GM12801 (cell line): Measurements from ENCODE around the gene MARCHF3.

ENCODE experiments used
- TF ChIP-seq, protein P1 (sequence below): IDR thresholded peaks from one replicate; pipeline ENCODE4 v1.5.1; 2011; ENCODE audit warnings: control low read depth; ENCODE audit not compliant: insufficient read length; ENCODE audit errors: extremely low read depth

The MARCHF3 gene

GRCh38 chr5:126953640-126954039 lies 76.7 kb downstream of the MARCHF3 start:
- TF ChIP-seq, protein P1, sequence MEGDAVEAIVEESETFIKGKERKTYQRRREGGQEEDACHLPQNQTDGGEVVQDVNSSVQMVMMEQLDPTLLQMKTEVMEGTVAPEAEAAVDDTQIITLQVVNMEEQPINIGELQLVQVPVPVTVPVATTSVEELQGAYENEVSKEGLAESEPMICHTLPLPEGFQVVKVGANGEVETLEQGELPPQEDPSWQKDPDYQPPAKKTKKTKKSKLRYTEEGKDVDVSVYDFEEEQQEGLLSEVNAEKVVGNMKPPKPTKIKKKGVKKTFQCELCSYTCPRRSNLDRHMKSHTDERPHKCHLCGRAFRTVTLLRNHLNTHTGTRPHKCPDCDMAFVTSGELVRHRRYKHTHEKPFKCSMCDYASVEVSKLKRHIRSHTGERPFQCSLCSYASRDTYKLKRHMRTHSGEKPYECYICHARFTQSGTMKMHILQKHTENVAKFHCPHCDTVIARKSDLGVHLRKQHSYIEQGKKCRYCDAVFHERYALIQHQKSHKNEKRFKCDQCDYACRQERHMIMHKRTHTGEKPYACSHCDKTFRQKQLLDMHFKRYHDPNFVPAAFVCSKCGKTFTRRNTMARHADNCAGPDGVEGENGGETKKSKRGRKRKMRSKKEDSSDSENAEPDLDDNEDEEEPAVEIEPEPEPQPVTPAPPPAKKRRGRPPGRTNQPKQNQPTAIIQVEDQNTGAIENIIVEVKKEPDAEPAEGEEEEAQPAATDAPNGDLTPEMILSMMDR, result no peak

DNA sequence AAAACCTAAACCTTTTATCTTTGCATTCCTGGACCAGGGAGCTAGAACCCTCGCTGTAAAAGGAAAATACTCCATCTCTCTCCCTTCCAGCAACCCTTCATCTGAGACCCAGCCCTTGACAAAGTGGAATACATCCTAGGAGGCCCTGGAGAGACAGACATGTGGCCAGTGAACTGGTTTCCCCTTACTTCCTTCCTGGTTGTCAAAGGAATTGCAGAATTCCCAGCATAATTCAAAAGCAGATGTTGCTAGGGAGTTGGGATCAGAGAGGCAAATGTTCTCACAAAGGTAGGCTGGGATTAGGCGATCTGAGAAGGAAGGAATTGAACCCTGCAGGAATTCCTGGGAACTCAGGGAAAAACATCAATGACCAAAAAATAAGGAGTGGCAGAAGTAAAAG lies 80.9 kb downstream of the MARCHF3 start:
- TF ChIP-seq, protein P1, result no peak

DNA sequence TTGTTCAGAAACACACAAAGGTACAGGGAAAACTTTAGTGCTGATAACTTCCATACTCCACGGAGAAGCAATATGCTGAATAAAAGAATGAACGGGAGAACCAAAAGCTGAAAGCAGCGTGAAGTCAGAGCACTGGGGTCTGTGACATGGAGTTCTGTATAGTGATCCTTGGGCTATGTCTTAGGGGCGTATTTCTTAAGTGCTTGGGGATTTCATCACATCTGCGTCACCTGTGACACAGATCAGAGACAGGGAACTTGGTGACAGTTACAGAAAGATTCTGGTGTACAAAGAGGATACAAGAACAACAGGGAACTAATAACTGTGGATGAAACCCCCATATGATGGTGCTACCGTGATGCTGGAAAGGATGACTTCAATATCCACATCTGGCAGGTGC lies 81.9 kb downstream of the MARCHF3 start:
- TF ChIP-seq, protein P1, result no peak

GRCh38 chr5:126948011-126948355 lies 82.4 kb downstream of the MARCHF3 start:
- TF ChIP-seq, protein P1, result no peak

DNA sequence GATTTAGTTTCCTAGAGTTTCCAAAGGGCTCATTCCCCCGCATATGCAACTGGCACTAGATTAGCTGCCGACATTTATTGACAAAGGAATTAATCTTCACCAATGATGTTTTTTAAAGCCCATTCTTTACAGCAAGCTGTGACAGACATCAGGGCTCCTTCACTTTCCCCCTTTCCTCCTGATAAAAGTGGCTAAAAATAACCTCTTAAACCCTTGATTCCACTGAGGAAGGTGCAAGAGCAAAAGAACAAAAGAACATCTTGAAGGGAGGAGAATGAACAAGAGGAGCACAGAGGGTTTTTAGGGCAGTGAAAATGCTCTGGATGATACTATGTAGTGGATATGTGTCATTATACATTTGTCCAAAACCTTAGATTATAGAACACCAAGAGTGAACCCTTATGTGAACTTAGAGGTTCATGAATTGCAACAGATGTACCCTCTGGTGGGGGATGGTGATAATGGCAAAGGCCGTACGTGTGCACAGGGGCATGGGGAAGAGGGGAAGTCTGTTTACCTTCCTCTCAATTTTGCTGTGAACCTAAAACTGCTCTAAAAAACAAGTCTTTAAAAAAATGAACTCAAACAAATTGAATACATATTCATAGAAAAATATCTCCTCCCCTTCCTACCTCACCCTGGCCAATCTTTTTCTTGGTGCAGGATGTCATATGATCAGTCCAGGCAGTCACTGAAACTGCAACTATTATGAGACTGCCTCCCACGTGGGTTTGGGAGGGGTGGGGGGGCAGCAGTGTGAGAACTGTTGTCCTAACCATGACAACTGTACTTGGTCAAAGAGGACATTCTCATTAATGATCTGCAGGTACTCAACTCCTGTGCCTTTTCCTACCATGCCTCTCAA lies 83.0 kb downstream of the MARCHF3 start:
- TF ChIP-seq, protein P1, result no peak

DNA sequence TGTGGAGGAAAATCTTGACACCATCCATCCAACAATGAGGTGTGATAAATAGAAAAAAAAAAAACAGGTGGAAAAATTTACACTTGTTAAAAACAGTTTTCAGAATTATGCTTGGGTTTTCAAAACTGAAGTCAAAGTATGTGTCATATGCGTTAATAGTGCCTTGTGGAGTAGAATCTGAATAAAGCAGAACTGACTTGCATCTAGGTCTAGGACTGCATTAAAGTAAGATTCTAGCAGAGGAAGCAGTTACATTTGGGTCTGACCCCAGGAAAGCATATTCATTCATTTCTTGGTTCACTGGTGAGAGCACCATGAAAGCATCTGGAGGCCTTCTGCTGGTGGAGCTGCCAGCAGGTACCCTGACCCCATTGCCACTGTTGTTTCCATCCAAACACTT lies 89.0 kb downstream of the MARCHF3 start:
- TF ChIP-seq, protein P1, result no peak

DNA sequence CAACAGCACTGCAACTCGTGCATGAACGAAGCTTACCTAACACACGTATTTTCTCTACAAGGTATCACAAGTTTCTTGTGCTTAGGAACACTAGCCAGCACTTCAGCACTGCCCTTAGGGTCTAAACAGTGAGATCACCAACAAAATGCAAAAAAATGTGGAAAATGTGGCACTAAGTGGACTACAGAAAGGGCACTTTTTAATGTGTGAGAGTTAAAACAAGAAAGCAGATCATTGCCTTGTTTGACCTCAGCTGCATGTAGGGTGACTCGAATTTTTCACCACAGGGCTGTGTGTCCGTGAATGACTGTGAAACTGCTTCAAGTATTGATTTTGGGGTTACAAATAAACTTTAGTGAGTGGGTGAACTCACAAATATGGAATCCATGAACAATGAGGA lies 90.5 kb downstream of the MARCHF3 start:
- TF ChIP-seq, protein P1, result no peak
